ENCODE measurements around the gene LYST. TPM values are rescaled to one million over a fixed set of nuclear protein-coding genes. Genes with fewer than 3 reads are reported as not detected.

Gene LYST
- total and polyA plus RNA-seq, 2 of the 4 experiments (the other 2 are of a cell fraction): 2.2 to 7.2 TPM

DNA sequence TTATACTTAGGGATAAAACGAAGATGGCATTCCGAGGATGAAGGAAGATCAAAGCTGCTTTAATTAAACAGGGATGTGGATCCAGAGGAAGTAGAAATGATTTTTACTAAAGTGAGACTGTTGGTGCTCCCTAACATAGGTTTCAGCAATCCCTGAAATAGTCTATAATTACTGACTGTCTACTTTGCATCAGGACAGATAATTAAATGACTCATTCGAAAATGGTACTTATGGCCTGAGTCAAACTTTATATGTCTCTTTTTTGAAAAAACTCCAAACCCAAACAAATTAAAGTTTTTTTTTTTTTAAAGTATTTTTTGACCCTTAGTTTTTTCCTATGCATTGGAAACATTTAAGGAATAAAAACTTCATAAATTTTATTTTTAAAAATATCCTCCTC, 90.3 kb downstream of the LYST start:
- intact Hi-C loops (cut with micrococcal nuclease): no loop called here
- H4K91ac ChIP-seq (ENCODE audit: insufficient read depth, low read depth, low read length): no peak overlapping the region
- H4K20me1 ChIP-seq (ENCODE audit: insufficient read depth, low read length): no peaks in the 10 kb centered on the region
- H3K4me2 ChIP-seq (ENCODE audit: low read depth, low read length): no peak overlapping the region
- H2BK15ac ChIP-seq (ENCODE audit: low read depth, low read length): no peak overlapping the region
- no peak overlapping the region for H2BK5ac ChIP-seq (ENCODE audit: low read depth, low read length, poor library complexity, severe bottlenecking)
- no peaks in the 10 kb centered on the region for H3K9me3 ChIP-seq (ENCODE audit: control insufficient read depth, insufficient read depth, low read length)
- H4K5ac ChIP-seq (ENCODE audit: low read depth, low read length): no peak overlapping the region
- no peak overlapping the region for H2AK5ac ChIP-seq (ENCODE audit: low read depth, low read length)
- no peak overlapping the region for H3K9ac ChIP-seq (ENCODE audit: low read depth, low read length)
- no peak overlapping the region for H3K14ac ChIP-seq (replicated peaks; ENCODE audit: low read depth, low read length)
- dilution Hi-C loops (cut with HindIII; ENCODE audit: low sequenced_read_pairs, unreplicated experiment): no loop called here
- WGBS, 2 experiments (ENCODE audit: extremely low coverage in 2 of 2, insufficient read length in 1 of 2): no CpG with 5 or more reads among the region's 3 CpGs
- no peak overlapping the region for H3K4me3 ChIP-seq (ENCODE audit: insufficient read depth, low read depth, low read length)
- H3K36me3 ChIP-seq (ENCODE audit: control insufficient read depth, insufficient read depth, low read length): no peaks in the 10 kb centered on the region
- ChIA-PET POLR2A (ENCODE audit: unreplicated experiment) (no interaction called here), CTCF (interaction anchor here (1.2 to 1.9 kb wide), 2 partner anchors 195 to 263 kb away, joined by 6 to 8 read pairs; no protein-coding TSS in a partner anchor)
- no peak for ATAC-seq (ENCODE audit: low read depth)
- H3K79me1 ChIP-seq (ENCODE audit: low read depth in 1 of 2, low read length in 2 of 2): no peaks in the 10 kb centered on the region
- H2BK20ac ChIP-seq (ENCODE audit: low read depth, low read length): no peak overlapping the region
- no peak overlapping the region for H3K27ac ChIP-seq (ENCODE audit: insufficient read depth, low read length)
- H2AFZ ChIP-seq (replicated peaks; ENCODE audit: low read length, poor library complexity): no peak overlapping the region
- H3K9me1 ChIP-seq (ENCODE audit: insufficient read depth, low read length): no peaks in the 10 kb centered on the region
- no TSS peak for BruUV-seq (replicated peaks)
- no peaks in the 10 kb centered on the region for H3K27me3 ChIP-seq (ENCODE audit: control insufficient read depth, insufficient read depth, low read length)
- H3K56ac ChIP-seq (ENCODE audit: extremely low read depth, insufficient read depth, low read length): no peak overlapping the region
- H3K4me1 ChIP-seq (ENCODE audit: control insufficient read depth, insufficient read depth, low read length): no peaks in the 10 kb centered on the region
- H2AK9ac ChIP-seq (replicated peaks; ENCODE audit: low read depth, low read length, poor library complexity): no peak overlapping the region
- no peak overlapping the region for H3K4ac ChIP-seq (ENCODE audit: low read depth, low read length)
- TF ChIP-seq MXI1 (IDR thresholded peaks at IDR 0.05; ENCODE audit: borderline replicate concordance, low read depth, low read length) (no peak), RCOR1 (IDR thresholded peaks at IDR 0.05; ENCODE audit: insufficient replicate concordance, low read length) (no peak), MAFK (IDR thresholded peaks at IDR 0.05; ENCODE audit: low read depth, low read length) (no peak), RFX5 (IDR thresholded peaks at IDR 0.05; ENCODE audit: low read depth, low read length) (no peak), SMC3 (IDR thresholded peaks at IDR 0.05; ENCODE audit: low read depth, low read length) (no peak), NFE2L2 (IDR thresholded peaks at IDR 0.05; ENCODE audit: low read depth, low read length) (no peak), BHLHE40 (IDR thresholded peaks at IDR 0.05; ENCODE audit: low read depth, low read length) (no peak), CHD1 (IDR thresholded peaks at IDR 0.05; ENCODE audit: low read depth, low read length) (no peak), MAZ (IDR thresholded peaks at IDR 0.05; ENCODE audit: borderline replicate concordance, low read depth, low read length) (no peak), CEBPB (IDR thresholded peaks at IDR 0.05; ENCODE audit: low read depth, low read length) (no peak), RAD21 (IDR thresholded peaks at IDR 0.05; ENCODE audit: low read length) (no peak), USF2 (IDR thresholded peaks at IDR 0.05; ENCODE audit: low read depth, low read length) (no peak), FOS (IDR thresholded peaks at IDR 0.05; ENCODE audit: low read depth, low read length) (no peak), POLR2A (IDR thresholded peaks at IDR 0.05; ENCODE audit: low read depth, low read length) (no peak)
- TF ChIP-seq, protein P1, sequence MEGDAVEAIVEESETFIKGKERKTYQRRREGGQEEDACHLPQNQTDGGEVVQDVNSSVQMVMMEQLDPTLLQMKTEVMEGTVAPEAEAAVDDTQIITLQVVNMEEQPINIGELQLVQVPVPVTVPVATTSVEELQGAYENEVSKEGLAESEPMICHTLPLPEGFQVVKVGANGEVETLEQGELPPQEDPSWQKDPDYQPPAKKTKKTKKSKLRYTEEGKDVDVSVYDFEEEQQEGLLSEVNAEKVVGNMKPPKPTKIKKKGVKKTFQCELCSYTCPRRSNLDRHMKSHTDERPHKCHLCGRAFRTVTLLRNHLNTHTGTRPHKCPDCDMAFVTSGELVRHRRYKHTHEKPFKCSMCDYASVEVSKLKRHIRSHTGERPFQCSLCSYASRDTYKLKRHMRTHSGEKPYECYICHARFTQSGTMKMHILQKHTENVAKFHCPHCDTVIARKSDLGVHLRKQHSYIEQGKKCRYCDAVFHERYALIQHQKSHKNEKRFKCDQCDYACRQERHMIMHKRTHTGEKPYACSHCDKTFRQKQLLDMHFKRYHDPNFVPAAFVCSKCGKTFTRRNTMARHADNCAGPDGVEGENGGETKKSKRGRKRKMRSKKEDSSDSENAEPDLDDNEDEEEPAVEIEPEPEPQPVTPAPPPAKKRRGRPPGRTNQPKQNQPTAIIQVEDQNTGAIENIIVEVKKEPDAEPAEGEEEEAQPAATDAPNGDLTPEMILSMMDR (conservative IDR thresholded peaks at IDR 0.05; ENCODE audit: low read depth, low read length): no peak
- TF ChIP-seq, protein P2, sequence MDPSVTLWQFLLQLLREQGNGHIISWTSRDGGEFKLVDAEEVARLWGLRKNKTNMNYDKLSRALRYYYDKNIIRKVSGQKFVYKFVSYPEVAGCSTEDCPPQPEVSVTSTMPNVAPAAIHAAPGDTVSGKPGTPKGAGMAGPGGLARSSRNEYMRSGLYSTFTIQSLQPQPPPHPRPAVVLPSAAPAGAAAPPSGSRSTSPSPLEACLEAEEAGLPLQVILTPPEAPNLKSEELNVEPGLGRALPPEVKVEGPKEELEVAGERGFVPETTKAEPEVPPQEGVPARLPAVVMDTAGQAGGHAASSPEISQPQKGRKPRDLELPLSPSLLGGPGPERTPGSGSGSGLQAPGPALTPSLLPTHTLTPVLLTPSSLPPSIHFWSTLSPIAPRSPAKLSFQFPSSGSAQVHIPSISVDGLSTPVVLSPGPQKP (IDR thresholded peaks at IDR 0.05; ENCODE audit: borderline replicate concordance, low read depth, low read length): no peak
- no peak overlapping the region for H3K23ac ChIP-seq (ENCODE audit: low read depth, low read length)
- peak; percentile 23 for DNase-seq
- no peak overlapping the region for H4K8ac ChIP-seq (ENCODE audit: low read depth in 2 of 2, low read length in 2 of 2)
- H2BK120ac ChIP-seq (ENCODE audit: low read depth, low read length): no peak overlapping the region
- in situ Hi-C loops (cut with MboI; ENCODE audit: low sequenced_read_pairs): loop anchor here (5.0 kb wide), 1 partner anchor 264 kb away; no protein-coding TSS in a partner anchor
- H3K18ac ChIP-seq (ENCODE audit: low read depth, low read length): no peak overlapping the region

Measured in IMR-90 (cell line).